Measurements from ENCODE around the gene EMSY. TPM values are rescaled to one million over a fixed set of nuclear protein-coding genes. Genes with fewer than 3 reads are reported as not detected.

The EMSY gene
- total and polyA plus RNA-seq, 2 of the 13 experiments (the other 11 are each of a cell fraction or from before 2014, with no cell fraction given) = 11.6 to 18.5 TPM

- TF ChIP-seq ZMYM3 (CRISPR knock-in tag; IDR thresholded peaks at IDR 0.05) = 0 out of 2 replicates have a peak, but pooled peaks have one; percentile 46
- TF ChIP-seq ELF3 (CRISPR knock-in tag; IDR thresholded peaks at IDR 0.05) = no peak
- TF ChIP-seq ZBTB44 (CRISPR knock-in tag; IDR thresholded peaks at IDR 0.05) = no peak
- TF ChIP-seq ZNF839 (CRISPR knock-in tag; IDR thresholded peaks at IDR 0.05; ENCODE audit: borderline replicate concordance) = no peak
- TF ChIP-seq PBX2 (CRISPR knock-in tag; IDR thresholded peaks at IDR 0.05) = no peak
- no peak for TF ChIP-seq ERF (CRISPR knock-in tag; IDR thresholded peaks at IDR 0.05)
- TF ChIP-seq ZFAT (CRISPR knock-in tag; conservative IDR thresholded peaks at IDR 0.05) = no peak
- peak; percentile 19; the same call in 1 of the 2 replicates for TF ChIP-seq EHMT2 (IDR thresholded peaks at IDR 0.05; ENCODE audit: borderline replicate concordance, low read depth, low read length)
- TF ChIP-seq CEBPG (CRISPR knock-in tag; IDR thresholded peaks at IDR 0.05) = peak; percentile 77
- TF ChIP-seq SIX1 (CRISPR knock-in tag; IDR thresholded peaks at IDR 0.05; ENCODE audit: borderline replicate concordance) = peak; percentile 69
- peak; percentile 72; the same call in 1 of the 2 replicates for TF ChIP-seq RERE (CRISPR knock-in tag; IDR thresholded peaks at IDR 0.05; ENCODE audit: low read depth)
- TF ChIP-seq RBFOX2 (IDR thresholded peaks at IDR 0.05; ENCODE audit: low read depth, low read length) = no peak
- no peak for TF ChIP-seq SMAD9 (CRISPR knock-in tag; IDR thresholded peaks at IDR 0.05)
- TF ChIP-seq GATAD2A (CRISPR knock-in tag; IDR thresholded peaks at IDR 0.05) = peak; percentile 84
- no peak for TF ChIP-seq ATF7-NPFF (CRISPR knock-in tag; IDR thresholded peaks at IDR 0.05; ENCODE audit: low read depth)
- TF ChIP-seq HHEX (CRISPR knock-in tag; IDR thresholded peaks at IDR 0.05) = peak; percentile 63
- no peak for TF ChIP-seq ZNF136 (CRISPR knock-in tag; IDR thresholded peaks at IDR 0.05; ENCODE audit: low read depth)
- TF ChIP-seq SOX5 (CRISPR knock-in tag; IDR thresholded peaks at IDR 0.05; ENCODE audit: borderline replicate concordance) = peak; percentile 91
- no peak for TF ChIP-seq ZNF761 (CRISPR knock-in tag; conservative IDR thresholded peaks at IDR 0.05)
- peak; percentile 58; the same call in 1 of the 2 replicates for TF ChIP-seq FOXK2 (IDR thresholded peaks at IDR 0.05)
- peak in 1 of 2 experiments; percentile 71; a peak in 2 of 4 replicates for TF ChIP-seq EP300 (IDR thresholded peaks at IDR 0.05; ENCODE audit: low read depth in 2 of 2, low read length in 2 of 2)
- peak; percentile 23; the same call in 1 of the 2 replicates for TF ChIP-seq EP300 (CRISPR knock-in tag; IDR thresholded peaks at IDR 0.05; ENCODE audit: borderline replicate concordance)
- peak; percentile 67; the same call in 1 of the 2 replicates for TF ChIP-seq HMG20A (CRISPR knock-in tag; IDR thresholded peaks at IDR 0.05; ENCODE audit: borderline replicate concordance)
- TF ChIP-seq SMARCE1 (IDR thresholded peaks at IDR 0.05; ENCODE audit: borderline replicate concordance) = no peak
- no peak for TF ChIP-seq ZFP41 (CRISPR knock-in tag; IDR thresholded peaks at IDR 0.05; ENCODE audit: borderline replicate concordance)
These were observed 79.1 kb downstream of the EMSY start (continued) for GRCh38 chr11:76523786-76524436.
